Measurements from ENCODE around the gene SPATA12. TPM values are rescaled to one million over a fixed set of nuclear protein-coding genes. Genes with fewer than 3 reads are reported as not detected.

Gene SPATA12
- total and polyA plus RNA-seq, 2 donors (not counting 3 experiments of a cell fraction or from before 2014, with no cell fraction given): 0.18 TPM; not detected in 1

GRCh38 chr3:57018246-57018645, 42.2 kb upstream of the SPATA12 start:
- Histone ChIP-seq H4K20me1 (replicated peaks; ENCODE audit: control insufficient read depth, extremely low read depth, insufficient read depth, low read length) (no peaks in the 10 kb centered on the region), H3K9ac (replicated peaks; ENCODE audit: extremely low read depth, insufficient read depth, low read length) (no peak overlapping the region), H3K79me2 (ENCODE audit: control insufficient read depth, insufficient read depth, low read length) (no peaks in the 10 kb centered on the region), H3K27me3 (ENCODE audit: control insufficient read depth in 2 of 2, insufficient read depth in 2 of 2, low read length in 2 of 2) (peaks cover 0 to 3% of the 10 kb centered on the region in 2 experiments), H3K27ac (ENCODE audit: insufficient read depth, low read depth, low read length) (no peak overlapping the region), H3K4me1 (ENCODE audit: control insufficient read depth, extremely low read depth, insufficient read depth, low read length) (no peaks in the 10 kb centered on the region), H3K9me1 (replicated peaks; ENCODE audit: control insufficient read depth, extremely low read depth, insufficient read depth, low read length) (no peaks in the 10 kb centered on the region), H3K9me3 (replicated peaks; ENCODE audit: control insufficient read depth, insufficient read depth, low read length) (no peaks in the 10 kb centered on the region), H3K36me3 (ENCODE audit: control insufficient read depth in 2 of 2, extremely low read depth in 1 of 2, insufficient read depth in 2 of 2, low read length in 2 of 2) (no peaks in the 10 kb centered on the region), H3K4me2 (ENCODE audit: insufficient read depth, low read length) (no peak overlapping the region), H3K4me3 (replicated peaks in 1 of 3; ENCODE audit: insufficient read depth in 1 of 3, low read depth in 1 of 3, low read length in 3 of 3) (no peak overlapping the region), H2AFZ (ENCODE audit: low read depth, low read length) (no peak overlapping the region)
- dilution Hi-C loops (cut with MboI; ENCODE audit: extremely low pct_ligation_motif_present, low sequenced_read_pairs): no loop called here
- TF ChIP-seq GATA2 (IDR thresholded peaks at IDR 0.05; ENCODE audit: insufficient read depth, insufficient read length, low read depth, low read length) (no peak), POLR2A (IDR thresholded peaks at IDR 0.05; ENCODE audit: low read depth, low read length) (no peak), MYC (IDR thresholded peaks at IDR 0.05; ENCODE audit: low read depth, low read length) (no peak), MAX (IDR thresholded peaks at IDR 0.05; ENCODE audit: insufficient read depth, insufficient read length) (no peak)
- ChIA-PET POLR2A (no interaction called here), CTCF (no interaction called here)
- intact Hi-C loops (cut with micrococcal nuclease): no loop called here
- BruUV-seq (replicated peaks): no TSS peak
- DNase-seq (ENCODE audit: low read depth, low spot score) (no peak), FAIRE-seq (no peak)

- ChIA-PET POLR2A (no interaction called here), CTCF (no interaction called here)
- no peaks in the 10 kb centered on the region for H3K9me1 ChIP-seq (replicated peaks; ENCODE audit: control insufficient read depth, extremely low read depth, insufficient read depth, low read length)
- peaks cover 0 to 3% of the 10 kb centered on the region in 2 experiments for H3K27me3 ChIP-seq (ENCODE audit: control insufficient read depth in 2 of 2, insufficient read depth in 2 of 2, low read length in 2 of 2)
- intact Hi-C loops (cut with micrococcal nuclease): no loop called here
- no peaks in the 10 kb centered on the region for H3K9me3 ChIP-seq (replicated peaks; ENCODE audit: control insufficient read depth, insufficient read depth, low read length)
- DNase-seq (ENCODE audit: low read depth, low spot score): no peak
- no TSS peak for BruUV-seq (replicated peaks)
- no peak overlapping the region for H3K9ac ChIP-seq (replicated peaks; ENCODE audit: extremely low read depth, insufficient read depth, low read length)
- no peak for FAIRE-seq
- H3K27ac ChIP-seq (ENCODE audit: insufficient read depth, low read depth, low read length): no peak overlapping the region
- no peak overlapping the region for H3K4me3 ChIP-seq (replicated peaks in 1 of 3; ENCODE audit: insufficient read depth in 1 of 3, low read depth in 1 of 3, low read length in 3 of 3)
- no peak overlapping the region for H3K4me2 ChIP-seq (ENCODE audit: insufficient read depth, low read length)
- TF ChIP-seq FOS (IDR thresholded peaks at IDR 0.05; ENCODE audit: borderline replicate concordance, insufficient read depth, low read length): no peak
- no peak for TF ChIP-seq MYC (IDR thresholded peaks at IDR 0.05; ENCODE audit: low read depth, low read length)
- no peak for TF ChIP-seq MAX (IDR thresholded peaks at IDR 0.05; ENCODE audit: insufficient read depth, insufficient read length)
- no peak for TF ChIP-seq CTCF (IDR thresholded peaks at IDR 0.05; ENCODE audit: extremely low read depth in 1 of 2, insufficient read depth in 1 of 2, low read depth in 1 of 2, low read length in 2 of 2)
- no peak for TF ChIP-seq POLR2A (IDR thresholded peaks at IDR 0.05; ENCODE audit: low read depth, low read length)
- TF ChIP-seq POLR2AphosphoS5 (IDR thresholded peaks at IDR 0.05; ENCODE audit: insufficient read depth, low read depth, low read length): no peak
- no peak for TF ChIP-seq JUN (IDR thresholded peaks at IDR 0.05; ENCODE audit: borderline replicate concordance, insufficient read depth, insufficient read length, low read depth)
- TF ChIP-seq EZH2 (IDR thresholded peaks at IDR 0.05; ENCODE audit: borderline replicate concordance, low read depth, low read length, severe bottlenecking): no peak
- no peak for TF ChIP-seq GATA2 (IDR thresholded peaks at IDR 0.05; ENCODE audit: insufficient read depth, insufficient read length, low read depth, low read length)
- H3K79me2 ChIP-seq (ENCODE audit: control insufficient read depth, insufficient read depth, low read length): no peaks in the 10 kb centered on the region
- no peaks in the 10 kb centered on the region for H3K36me3 ChIP-seq (ENCODE audit: control insufficient read depth in 2 of 2, extremely low read depth in 1 of 2, insufficient read depth in 2 of 2, low read length in 2 of 2)
- no peaks in the 10 kb centered on the region for H3K4me1 ChIP-seq (ENCODE audit: control insufficient read depth, extremely low read depth, insufficient read depth, low read length)
- dilution Hi-C loops (cut with MboI; ENCODE audit: extremely low pct_ligation_motif_present, low sequenced_read_pairs): no loop called here
- H2AFZ ChIP-seq (ENCODE audit: low read depth, low read length): no peak overlapping the region
- H4K20me1 ChIP-seq (replicated peaks; ENCODE audit: control insufficient read depth, extremely low read depth, insufficient read depth, low read length): no peaks in the 10 kb centered on the region
These were observed 41.4 kb upstream of the SPATA12 start for GRCh38 chr3:57019057-57019456.

Measured in endothelial cell of umbilical vein (primary cell).